Spinal cord (tissue), 10 donors: ENCODE data around the gene ELP5. TPM values are rescaled to one million over a fixed set of nuclear protein-coding genes. Genes with fewer than 3 reads are reported as not detected.
A peak's percentile ranks its signal among the peaks of the same experiment; 100 is the strongest.

ENCODE experiments used
- DNase-seq, 6 donors: peaks; one replicate each; pipeline versions ENCODE4 v3.0.0 to v3.0.0-alpha.2; 2013 to 2015; ENCODE audit warnings: low spot score in 6 of 6, low read depth in 4 of 6
- H3K27ac ChIP-seq: one replicate; pipeline ENCODE4 v1.5.1; 2013; ENCODE audit warnings: low read depth, low read length, control low read depth
- H3K27me3 ChIP-seq: one replicate; pipeline ENCODE4 v1.6.1; 2013; ENCODE audit warnings: low read length; ENCODE audit not compliant: control insufficient read depth, insufficient read depth
- H3K36me3 ChIP-seq: one replicate; pipeline ENCODE4 v1.6.1; 2013; ENCODE audit warnings: low read length; ENCODE audit not compliant: control insufficient read depth, insufficient read depth
- H3K4me1 ChIP-seq: one replicate; pipeline ENCODE4 v1.6.1; 2013; ENCODE audit warnings: low read length; ENCODE audit not compliant: control insufficient read depth, insufficient read depth
- H3K4me3 ChIP-seq: one replicate; pipeline ENCODE4 v1.5.1; 2013; ENCODE audit warnings: low read depth, low read length, control low read depth
- H3K9me3 ChIP-seq: one replicate; pipeline ENCODE4 v1.6.1; 2013; ENCODE audit warnings: low read length; ENCODE audit not compliant: control insufficient read depth, insufficient read depth
- WGBS: methylation state at CpG from one replicate; pipeline ENCODE4 v1.1.5; 2013; ENCODE audit warnings: missing lambda C conversion rate; ENCODE audit not compliant: insufficient coverage; 5-methylcytosine and 5-hydroxymethylcytosine counted together
- polyA plus RNA-seq, 2 donors: library from polyadenylated mRNA; unstranded; fragments of 120-200 nt; gene quantifications; one replicate each; pipeline ENCODE4 v1.2.1, GENCODE V29; 2013; ENCODE audit not compliant: insufficient read length in 2 of 2
- total RNA-seq, 2 donors: library from RNA; depleted of rRNA in 1 of 2; stranded (reverse); fragments of 120-200 nt in 1 of 2; fragments of >200 nt in 1 of 2; gene quantifications; one replicate each; pipeline versions ENCODE4 v1.2.3 to v1.2.4, GENCODE V29; 2013 to 2014
- donor health status: healthy.

The ELP5 gene
- total and polyA plus RNA-seq, 4 donors: 24.9 to 52.2 (median 48.7) TPM

- WGBS: 76% methylated on average over 9 of the region's 11 CpGs
- Histone ChIP-seq H3K27me3 (peaks cover 48% of the 10 kb centered on the region), H3K36me3 (no peaks in the 10 kb centered on the region)
These were observed 38.7 kb downstream of the ELP5 start for GRCh38 chr17:7290685-7291084.

DNA sequence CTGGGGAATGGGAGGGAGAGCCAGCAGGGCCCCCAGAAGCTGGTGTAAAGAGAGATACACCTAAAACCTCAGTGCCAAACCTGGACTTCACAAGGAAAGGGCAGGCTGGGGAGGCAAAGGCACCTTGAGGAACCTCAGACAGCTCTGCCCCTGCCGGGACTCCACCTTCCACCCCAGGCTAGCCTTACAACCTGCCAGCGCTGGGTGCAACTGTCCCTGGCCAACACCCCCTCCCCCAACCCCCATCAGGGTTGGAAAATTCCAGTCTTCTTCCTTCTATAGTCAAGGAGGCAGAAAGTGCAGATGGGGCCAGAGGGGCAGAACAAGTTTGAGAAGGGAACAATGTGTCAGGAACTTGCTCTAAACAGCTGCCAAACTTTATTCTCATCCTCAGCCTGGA is 40.2 kb downstream of the ELP5 start:
- Histone ChIP-seq H3K27me3 (peaks cover 59% of the 10 kb centered on the region), H3K36me3 (no peaks in the 10 kb centered on the region), H3K4me1 (peaks cover 35% of the 10 kb centered on the region), H3K27ac (no peak overlapping the region), H3K9me3 (no peaks in the 10 kb centered on the region), H3K4me3 (no peak overlapping the region)
- 69% methylated on average over 2 of the region's 2 CpGs for WGBS
- DNase-seq: no peak

More at GRCh38 chr17:7290685-7291084, 38.7 kb downstream of the ELP5 start:
- H3K27ac ChIP-seq: no peak overlapping the region
- DNase-seq: no peak
- H3K4me3 ChIP-seq: no peak overlapping the region
- peaks cover 24% of the 10 kb centered on the region for H3K4me1 ChIP-seq
- H3K9me3 ChIP-seq: no peaks in the 10 kb centered on the region

- Histone ChIP-seq H3K27ac (no peak overlapping the region), H3K9me3 (no peaks in the 10 kb centered on the region), H3K4me3 (no peak overlapping the region), H3K27me3 (peaks cover 59% of the 10 kb centered on the region), H3K4me1 (peaks cover 35% of the 10 kb centered on the region), H3K36me3 (no peaks in the 10 kb centered on the region)
- DNase-seq: no peak
- WGBS: 8% methylated on average over 2 of the region's 6 CpGs
These were observed 40.7 kb downstream of the ELP5 start for GRCh38 chr17:7292729-7293128.

DNA sequence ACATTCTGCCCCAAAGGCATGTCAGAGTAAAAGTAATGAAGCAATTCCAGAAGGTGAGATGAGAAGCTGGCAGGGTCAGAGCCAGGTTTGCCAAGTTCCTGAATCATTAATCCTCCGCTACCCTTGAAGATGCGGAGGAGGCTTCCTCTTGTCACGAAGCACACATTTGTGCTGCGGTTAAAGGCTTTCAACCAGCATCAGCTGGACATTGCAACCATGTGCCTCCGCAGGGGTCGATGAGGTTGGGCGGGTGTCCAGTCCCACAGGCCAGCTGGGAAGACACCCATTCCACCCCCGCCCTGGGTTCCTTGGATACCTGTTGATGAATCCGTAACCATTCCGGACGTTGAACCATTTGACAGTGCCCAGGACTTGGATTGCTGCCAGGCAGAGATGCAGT is 41.1 kb downstream of the ELP5 start:
- Histone ChIP-seq H3K4me1 (peaks cover 35% of the 10 kb centered on the region), H3K36me3 (no peaks in the 10 kb centered on the region), H3K27ac (no peak overlapping the region), H3K27me3 (peaks cover 59% of the 10 kb centered on the region), H3K4me3 (no peak overlapping the region), H3K9me3 (no peaks in the 10 kb centered on the region)
- WGBS: 88% methylated on average over 10 of the region's 11 CpGs
- no peak for DNase-seq

DNA sequence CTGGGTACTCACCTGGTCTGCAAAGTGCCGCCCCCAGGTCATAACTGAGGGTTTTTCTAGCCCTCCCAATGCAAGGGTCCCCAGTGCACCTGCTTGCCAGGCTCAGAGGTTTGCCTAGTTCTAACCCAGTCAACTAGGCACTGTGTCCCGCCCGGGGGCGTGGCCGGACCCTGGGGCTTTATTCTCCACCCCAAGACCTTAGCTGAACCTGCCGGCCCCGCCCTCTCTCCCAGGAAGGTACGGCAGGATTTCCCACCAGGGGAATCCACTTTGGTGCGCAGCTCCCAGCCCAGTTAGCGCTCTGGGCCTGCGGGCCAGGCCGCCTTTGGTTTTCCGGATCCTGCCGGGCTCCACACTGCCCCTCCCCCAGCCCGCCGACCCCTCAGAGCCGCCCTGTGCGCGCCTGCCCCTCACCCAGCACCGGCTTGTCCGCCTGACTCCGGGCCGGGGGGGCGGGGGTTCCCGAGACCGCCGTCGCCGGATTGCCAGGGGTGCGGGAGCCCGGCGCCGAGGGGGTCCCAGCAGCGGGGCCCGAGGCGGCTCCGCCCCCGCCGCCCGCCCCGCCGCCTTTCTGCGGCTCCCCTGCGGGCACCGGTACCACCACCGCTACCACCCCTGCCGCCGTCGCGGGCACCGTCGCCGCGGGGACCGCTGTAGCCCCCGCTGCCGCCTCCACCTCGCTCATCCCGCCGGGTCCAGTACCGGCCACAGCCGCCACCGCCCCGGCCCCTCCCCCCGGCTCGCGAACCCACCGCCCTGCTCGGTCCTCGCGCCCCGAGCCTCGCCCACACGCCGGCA is 42.0 kb downstream of the ELP5 start:
- H3K27ac ChIP-seq: no peak overlapping the region
- 1% methylated on average over 75 of the region's 75 CpGs for WGBS
- H3K9me3 ChIP-seq: no peaks in the 10 kb centered on the region
- peak overlapping the region; percentile 16 for H3K4me3 ChIP-seq
- H3K36me3 ChIP-seq: no peaks in the 10 kb centered on the region
- peaks cover 59% of the 10 kb centered on the region for H3K27me3 ChIP-seq
- H3K4me1 ChIP-seq: peaks cover 35% of the 10 kb centered on the region
- DNase-seq: no peak

- no peaks in the 10 kb centered on the region for H3K9me3 ChIP-seq
- H3K4me1 ChIP-seq: peaks cover 35% of the 10 kb centered on the region
- H3K4me3 ChIP-seq: peak within 1 kb of the TSS; percentile 16
- WGBS: 0% methylated on average over 51 of the region's 57 CpGs
- peaks cover 59% of the 10 kb centered on the region for H3K27me3 ChIP-seq
- H3K27ac ChIP-seq: no peak within 1 kb of the TSS
- no peaks in the 10 kb centered on the region for H3K36me3 ChIP-seq
- DNase-seq: peak in 2 of 6 donors; percentile 72 to 93
These were observed 42.7 kb downstream of the ELP5 start, which contains the start of gene YBX2 for GRCh38 chr17:7294614-7295153. YBX2 (minus strand) TSS chr17:7294639; CDS start chr17:7294500, 139 bp downstream.

GRCh38 chr17:7295230-7296180 is 43.5 kb downstream of the ELP5 start:
- peaks cover 55% of the 10 kb centered on the region for H3K27me3 ChIP-seq
- H3K9me3 ChIP-seq: no peaks in the 10 kb centered on the region
- WGBS: 43% methylated on average over 37 of the region's 42 CpGs
- no peaks in the 10 kb centered on the region for H3K36me3 ChIP-seq
- no peak overlapping the region for H3K27ac ChIP-seq
- H3K4me1 ChIP-seq: peaks cover 35% of the 10 kb centered on the region
- DNase-seq: peak in 1 of 6 donors; percentile 24
- H3K4me3 ChIP-seq: no peak overlapping the region

- H3K27ac ChIP-seq: no peak overlapping the region
These were observed 44.3 kb downstream of the ELP5 start for GRCh38 chr17:7296189-7296861.

DNA sequence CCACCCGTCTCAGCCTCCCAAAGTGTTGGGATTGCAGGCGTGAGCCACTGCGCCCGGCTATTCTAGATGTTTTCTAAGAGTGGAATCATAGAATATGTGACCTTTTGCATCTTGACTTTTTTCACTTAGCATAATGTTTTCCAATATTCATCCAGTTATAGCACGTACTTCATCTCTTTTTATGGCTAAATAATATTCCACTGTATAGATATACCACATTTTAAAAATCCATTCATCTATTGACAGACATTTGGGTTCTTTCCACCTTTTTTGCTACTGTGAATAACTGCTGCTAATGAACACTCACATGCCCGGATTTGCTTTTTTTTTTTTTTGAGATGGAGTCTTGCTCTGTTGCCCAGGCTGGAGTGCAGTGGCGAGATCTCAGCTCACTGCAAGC is 52.2 kb downstream of the ELP5 start:
- no peaks in the 10 kb centered on the region for H3K9me3 ChIP-seq

More at GRCh38 chr17:7296189-7296861, 44.3 kb downstream of the ELP5 start:
- Histone ChIP-seq H3K4me3 (no peak overlapping the region), H3K36me3 (no peaks in the 10 kb centered on the region), H3K4me1 (peaks cover 35% of the 10 kb centered on the region), H3K9me3 (no peaks in the 10 kb centered on the region), H3K27me3 (peaks cover 50% of the 10 kb centered on the region)
- WGBS: 3% methylated on average over 50 of the region's 51 CpGs
- DNase-seq: peak in 2 of 6 donors; percentile 86 to 89

More for the DNA sequence above, 52.2 kb downstream of the ELP5 start:
- DNase-seq: no peak
- 100% methylated on average over 1 of the region's 7 CpGs for WGBS
- Histone ChIP-seq H3K36me3 (peaks cover 3% of the 10 kb centered on the region), H3K27me3 (peaks cover 3% of the 10 kb centered on the region), H3K4me3 (no peak overlapping the region), H3K27ac (no peak overlapping the region), H3K4me1 (peaks cover 19% of the 10 kb centered on the region)
